ENCODE measurements around the gene NUDCD3. TPM values are rescaled to one million over a fixed set of nuclear protein-coding genes. Genes with fewer than 3 reads are reported as not detected.
"Not testable (repeated sequence)": the region's sequence is repeated elsewhere in the genome, so short reads cannot be mapped to it uniquely, and the experiment has no call there.

The NUDCD3 gene
- polyA plus RNA-seq, 1 donor: 80.1 TPM

DNA sequence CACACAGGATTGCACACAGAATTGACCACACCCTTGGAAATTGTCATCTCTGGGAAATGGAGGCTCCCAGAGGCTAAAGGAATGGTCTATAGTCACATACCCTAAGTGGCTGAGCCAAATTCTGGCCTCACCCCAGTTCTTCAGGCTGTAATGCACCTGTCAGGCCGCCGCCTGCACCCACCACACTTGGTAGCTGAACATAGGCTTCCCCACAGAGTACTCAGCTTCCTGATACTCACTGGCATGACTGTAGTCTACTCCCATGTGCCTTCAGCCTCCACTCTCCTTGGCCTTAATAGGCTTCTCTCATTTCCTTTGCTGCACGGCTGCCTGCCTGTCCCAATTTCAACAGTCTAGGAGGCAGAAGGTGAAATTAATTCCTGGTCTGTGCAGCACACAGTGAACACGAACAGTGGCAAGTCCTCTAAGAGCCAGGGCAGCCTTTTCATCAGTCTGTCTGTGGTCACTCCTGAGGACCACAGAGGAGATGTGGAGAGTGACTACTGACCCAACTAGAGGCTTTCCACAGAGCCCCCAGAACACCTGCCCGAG, 42.5 kb downstream of the NUDCD3 start:
- DNase-seq (ENCODE audit: low read depth): no peak

DNA sequence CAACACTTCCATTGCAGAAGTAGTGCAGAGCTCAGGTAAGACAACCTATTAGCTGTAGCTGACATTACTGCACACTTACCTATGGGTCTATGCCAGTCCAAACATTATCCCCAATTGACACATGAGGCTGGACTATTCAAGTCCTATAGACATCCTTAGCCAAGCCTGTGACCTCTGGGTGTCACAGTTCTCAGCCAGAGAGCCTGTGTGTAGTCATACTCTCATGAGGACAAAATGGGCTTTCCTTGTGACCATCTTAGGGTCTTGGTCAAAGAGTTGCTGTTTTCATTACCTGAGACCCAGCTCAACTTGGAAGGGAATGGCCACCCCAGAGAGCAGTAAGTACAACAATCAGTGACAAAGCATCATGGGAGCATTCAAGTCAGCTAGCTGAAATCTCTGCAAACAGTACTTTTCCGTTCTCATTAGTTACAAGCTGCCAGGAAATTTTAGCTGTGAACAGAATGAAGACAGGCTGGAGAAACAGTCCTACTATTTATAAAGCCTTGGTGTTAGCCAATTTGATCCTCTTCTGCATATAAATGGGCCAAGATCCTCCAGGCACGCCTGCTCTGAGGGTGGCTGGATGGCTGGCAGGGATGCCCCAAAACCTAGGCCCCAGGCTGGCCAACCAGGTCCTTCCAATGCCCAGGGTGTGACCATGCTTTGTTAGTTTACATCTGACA, 44.3 kb downstream of the NUDCD3 start:
- no peak for DNase-seq (ENCODE audit: low read depth)

DNA sequence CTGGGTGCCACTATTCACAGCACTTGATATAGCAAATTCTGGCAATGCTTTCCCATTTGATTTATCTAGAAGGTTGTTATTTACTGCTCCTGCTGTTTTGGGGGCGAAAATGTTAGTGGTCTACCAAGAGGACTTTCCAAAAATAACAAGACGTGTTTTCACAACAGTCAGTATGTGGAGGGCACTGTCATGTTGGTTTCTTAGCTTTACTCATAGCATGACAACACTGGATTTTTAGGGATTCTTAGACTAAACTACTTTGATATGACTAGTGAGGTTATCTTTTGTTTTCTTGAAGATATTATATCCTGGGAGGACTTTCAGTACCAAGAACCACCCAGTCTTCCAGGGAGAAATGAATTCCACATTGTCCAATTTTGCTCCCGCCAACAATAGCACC, 49.4 kb downstream of the NUDCD3 start:
- no peak for DNase-seq (ENCODE audit: low read depth)

DNA sequence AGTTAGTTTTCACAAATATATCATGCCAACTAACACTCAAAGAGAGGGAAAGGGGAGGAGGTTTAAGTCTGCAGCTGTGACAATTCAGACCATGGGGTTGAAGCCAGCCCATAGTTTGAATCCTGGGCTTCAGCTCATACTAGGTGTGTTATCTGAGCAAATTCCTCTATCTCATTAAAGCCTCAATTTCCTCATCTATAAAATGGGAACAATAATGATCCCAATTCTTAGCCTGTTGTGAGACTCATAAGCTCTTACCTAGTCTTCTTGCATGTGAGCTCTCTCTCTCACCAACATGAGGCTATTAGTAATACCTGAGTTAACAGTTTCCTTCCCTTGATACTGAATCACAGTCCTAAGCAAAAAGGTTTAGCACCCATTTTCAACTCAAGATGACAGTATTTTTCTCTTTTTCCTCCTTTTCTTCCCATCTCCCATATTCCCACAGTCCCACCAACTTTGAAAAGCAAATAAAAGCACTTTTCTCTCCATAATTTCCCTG, 49.8 kb downstream of the NUDCD3 start:
- no peak for DNase-seq (ENCODE audit: low read depth)

DNA sequence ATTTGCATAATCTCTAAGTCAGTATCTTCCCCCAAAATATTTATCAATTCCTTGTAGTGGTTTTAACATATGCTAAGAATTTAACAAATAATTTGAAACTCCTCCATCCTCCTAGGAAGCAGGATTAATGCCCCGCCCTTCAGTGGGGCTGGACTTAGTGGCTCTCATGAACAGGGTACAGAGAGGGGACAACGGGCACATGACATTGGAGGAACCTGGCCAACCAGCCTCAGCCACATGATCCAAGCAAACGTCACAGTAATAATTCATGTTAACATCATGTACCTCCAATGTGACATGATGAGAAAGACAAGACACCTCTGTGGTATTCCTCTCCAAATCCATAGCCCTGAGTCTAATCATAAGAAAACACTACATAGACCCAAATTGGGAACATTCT, 50.5 kb downstream of the NUDCD3 start:
- DNase-seq (ENCODE audit: low read depth): no peak

DNA sequence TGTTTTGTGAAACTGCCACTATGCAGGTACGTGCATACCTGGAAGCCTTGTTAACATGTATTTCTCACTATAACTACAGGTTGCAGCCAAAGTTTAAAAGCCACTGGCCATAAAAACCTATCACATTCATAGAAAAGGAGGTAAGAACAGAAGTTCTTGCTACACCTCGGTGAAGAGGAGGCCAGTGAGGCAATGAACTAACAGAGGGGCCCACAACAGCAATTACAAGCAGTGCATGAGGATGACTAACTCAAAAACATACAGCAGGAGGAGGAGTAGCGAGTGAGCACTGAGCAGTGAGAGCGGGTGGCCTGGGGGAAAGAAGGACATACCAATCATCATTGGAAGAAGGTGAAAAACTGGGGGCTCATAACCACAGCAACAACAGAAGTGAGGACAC, 51.6 kb downstream of the NUDCD3 start:
- no peak for DNase-seq (ENCODE audit: low read depth)

DNA sequence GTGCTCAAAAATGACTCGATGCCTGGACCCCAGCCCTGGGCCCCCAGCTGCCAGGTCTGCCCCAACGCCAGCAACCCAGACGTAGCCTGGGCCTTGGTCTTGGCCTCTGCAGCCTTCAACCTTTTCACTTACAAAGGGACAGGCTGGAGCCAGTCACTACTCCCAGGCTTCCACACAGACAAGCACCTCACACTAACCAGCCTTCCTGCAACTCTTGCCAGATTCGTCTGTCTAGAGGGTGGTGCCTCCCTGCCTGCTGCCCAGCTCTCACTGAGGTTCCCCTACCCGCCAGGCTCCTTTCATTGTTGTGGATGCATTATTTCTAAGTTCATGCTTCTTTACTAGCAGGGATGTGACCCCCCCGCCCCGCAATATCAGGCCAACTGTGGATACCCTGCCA, 56.3 kb downstream of the NUDCD3 start:
- DNase-seq (ENCODE audit: low read depth): no peak

DNA sequence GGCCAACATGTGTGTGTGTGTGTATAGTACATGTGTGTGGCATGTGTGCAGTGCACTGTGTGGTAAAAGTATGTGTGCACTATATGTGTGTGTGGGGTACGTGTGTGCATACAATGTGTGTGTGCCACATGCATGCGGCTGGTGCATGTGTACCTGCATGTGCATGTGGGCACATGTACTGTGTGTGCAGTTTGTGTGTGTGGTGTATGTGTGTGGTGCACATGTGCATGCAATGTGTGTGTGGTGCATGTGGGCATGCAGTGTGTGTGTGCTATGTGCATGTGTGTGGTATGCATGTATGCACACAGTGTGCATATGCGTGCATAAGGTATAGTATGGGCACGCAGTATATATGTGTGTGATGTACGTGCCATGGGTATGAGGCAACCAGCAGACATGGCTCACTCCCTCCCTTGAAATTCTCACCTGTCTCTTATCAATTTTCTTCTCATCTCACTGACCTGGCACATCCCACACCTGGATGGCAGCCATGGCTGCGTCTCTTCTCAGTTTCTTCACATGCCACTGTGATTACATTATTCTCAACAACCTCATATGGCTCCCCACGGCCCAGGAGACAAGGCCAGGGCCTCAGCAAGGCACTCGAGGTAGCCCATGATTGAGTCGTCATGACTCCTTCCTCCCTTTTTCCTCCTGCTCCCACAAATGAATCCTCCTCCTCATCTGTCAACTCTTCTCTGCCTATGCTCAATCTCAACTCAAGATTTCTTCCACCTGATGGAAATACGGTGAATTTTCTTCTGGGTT, 57.0 kb downstream of the NUDCD3 start:
- no peak for DNase-seq (ENCODE audit: low read depth)

DNA sequence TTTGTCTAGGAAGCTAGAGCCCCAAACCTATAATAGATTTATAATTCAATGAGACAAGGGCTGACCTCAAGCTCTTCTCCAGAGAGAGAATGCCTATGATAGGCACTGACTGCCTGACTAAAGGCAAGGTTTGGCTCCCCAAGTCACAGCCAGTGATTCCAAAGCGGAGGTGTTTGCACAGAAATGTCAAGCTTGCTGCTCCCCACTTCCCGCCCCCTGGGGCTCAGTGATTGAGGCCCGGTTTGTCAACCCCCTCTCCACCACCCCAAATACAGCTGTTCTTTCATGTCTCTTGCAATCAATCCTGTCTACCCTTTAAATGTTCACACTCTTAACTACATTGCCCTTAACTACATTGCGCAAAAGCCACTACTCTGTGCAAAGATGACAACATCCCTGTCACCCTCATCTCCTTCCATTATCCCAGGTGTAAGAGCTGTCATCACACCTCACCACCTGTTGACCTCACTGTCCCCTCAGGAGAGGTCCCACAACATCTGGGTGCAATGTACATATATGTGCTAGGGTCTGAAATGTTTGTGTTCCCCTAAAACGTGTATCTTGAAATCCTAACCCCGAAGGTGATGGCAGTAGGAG, 58.0 kb downstream of the NUDCD3 start:
- no peak for DNase-seq (ENCODE audit: low read depth)

DNA sequence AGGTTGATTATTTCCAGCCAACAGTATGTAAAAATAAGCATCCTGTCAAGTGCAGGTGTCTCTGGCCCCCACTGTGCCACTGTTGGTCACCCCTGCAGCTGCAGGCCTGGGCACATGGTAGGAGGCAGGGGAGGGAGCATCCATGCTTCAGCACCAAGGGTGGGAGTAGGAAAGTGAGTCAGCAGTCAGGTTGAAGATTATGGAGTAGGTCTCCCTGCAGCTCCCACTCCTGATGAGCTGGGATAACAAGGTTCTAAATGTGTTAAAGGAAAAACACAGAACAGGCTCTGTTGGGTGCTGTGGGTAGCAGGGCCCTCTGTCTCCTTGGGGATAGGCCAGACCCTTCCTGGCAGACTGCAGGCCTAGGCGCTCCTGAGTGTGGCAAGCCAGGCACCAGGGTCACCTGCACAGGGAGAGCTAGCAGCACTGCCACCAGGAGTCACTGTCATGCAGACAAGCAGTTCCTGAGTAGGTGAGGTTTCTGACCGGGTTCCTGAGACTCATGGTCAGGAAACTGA, 59.3 kb downstream of the NUDCD3 start:
- no peak for DNase-seq (ENCODE audit: low read depth)

DNA sequence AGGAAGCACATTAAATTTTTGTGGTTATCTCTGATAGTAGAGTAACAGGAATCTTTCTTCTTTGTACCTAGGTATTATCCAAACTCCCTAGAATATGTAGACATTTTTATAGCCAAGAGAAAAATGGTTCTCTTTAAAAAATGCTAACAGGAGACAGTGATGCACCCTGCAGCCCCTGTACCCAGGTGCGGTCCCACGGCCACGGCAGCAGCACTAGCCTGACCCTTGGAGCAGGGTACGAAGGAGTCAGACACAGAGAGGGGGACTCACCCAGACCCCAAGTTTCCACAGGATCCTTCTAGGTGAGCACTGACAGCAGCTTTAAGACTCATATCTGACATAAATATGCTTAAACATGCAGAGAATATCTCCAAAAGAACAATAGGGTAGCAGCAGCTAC, 60.4 kb downstream of the NUDCD3 start:
- DNase-seq (ENCODE audit: low read depth): no peak

DNA sequence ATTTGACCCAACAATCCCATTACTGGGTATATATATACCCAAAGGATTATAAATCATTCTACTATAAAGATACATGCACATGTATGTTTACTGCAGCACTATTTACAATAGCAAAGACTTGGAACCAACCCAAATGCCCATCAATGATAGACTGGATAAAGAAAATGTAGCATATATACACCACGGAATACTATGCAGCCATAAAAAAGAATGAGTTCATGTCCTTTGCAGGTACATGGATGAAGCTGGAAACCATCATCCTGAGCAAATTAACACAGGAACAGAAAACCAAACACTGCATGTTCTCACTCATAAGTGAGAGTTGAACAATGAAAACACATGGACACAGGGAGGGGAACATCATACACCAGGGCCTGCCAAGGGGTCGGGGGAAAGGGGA, 65.7 kb downstream of the NUDCD3 start:
- not testable (repeated sequence) for DNase-seq (ENCODE audit: low read depth)

DNA sequence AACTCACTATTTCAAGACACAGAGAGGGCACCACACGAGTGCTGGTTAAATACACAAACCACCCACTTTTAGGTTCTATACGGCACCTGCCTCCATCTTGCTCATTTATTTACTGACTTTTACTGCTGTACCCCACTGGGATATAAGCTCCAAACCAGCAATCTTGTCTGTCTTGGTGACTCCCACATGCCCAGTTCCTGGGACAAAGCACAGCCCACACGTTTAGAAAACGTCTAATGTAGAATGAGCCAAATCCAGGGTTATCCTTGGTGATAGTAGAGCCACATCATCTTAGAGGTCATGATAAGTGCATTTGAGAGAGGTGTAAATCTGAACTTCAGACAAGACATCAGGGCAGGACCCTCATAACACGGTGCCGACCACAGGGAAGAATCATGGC, 73.5 kb downstream of the NUDCD3 start:
- no peak for DNase-seq (ENCODE audit: low read depth)

DNA sequence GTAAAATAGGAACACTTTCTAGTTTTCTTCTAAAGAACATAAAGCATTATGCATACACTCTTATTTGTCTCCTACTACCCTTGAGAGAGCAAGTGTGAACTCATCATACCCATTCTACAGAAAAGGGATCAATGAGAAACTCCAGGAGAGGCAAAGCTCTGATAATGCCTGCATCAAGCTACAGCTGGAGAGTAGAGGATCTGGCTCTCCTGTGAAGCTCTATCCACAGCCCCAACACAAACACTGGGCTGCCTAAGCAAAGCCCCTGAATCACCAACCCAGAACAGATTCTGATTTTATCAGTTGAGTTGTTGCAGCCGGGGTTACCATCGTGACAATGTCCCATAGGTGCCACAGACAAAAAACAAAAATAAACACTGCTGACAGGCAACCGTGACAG, 74.9 kb downstream of the NUDCD3 start:
- DNase-seq (ENCODE audit: low read depth): no peak

DNA sequence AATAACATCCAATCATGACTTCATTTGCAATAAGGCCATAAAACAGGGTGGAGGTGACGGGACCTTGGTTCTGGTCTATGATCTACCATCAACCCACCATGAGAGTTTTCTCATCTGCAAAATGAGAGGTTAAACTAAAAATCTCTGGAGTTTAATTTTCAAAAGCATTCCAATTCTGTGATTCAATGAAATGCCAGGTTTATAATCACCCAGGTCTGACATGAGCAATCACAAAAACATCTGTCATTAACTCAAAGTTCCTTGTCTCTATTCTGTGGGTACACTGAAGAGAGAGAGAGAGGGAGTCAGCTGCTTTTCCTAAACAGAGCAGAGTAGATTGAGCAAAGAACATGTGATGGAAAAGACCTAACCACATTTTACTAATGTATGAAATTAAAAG, 75.4 kb downstream of the NUDCD3 start:
- DNase-seq (ENCODE audit: low read depth): no peak

DNA sequence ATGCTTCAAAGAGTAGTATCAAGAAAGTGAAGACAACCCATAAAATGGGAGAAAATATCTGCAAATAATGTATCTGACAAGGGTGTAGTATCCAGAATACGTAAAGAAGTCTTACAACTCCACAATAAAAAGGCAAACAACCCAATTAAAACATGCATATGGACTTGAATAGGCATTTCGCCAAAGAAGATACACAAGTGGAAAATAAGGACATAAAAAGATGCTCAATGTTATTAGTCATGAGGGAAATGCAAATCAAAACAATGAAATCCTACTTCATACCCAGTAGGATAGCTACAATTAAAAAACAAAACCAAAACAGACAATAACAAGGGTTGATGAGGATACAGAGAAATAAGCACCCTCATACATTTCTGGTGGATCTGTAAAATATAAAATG, 79.2 kb downstream of the NUDCD3 start:
- DNase-seq (ENCODE audit: low read depth): no peak

DNA sequence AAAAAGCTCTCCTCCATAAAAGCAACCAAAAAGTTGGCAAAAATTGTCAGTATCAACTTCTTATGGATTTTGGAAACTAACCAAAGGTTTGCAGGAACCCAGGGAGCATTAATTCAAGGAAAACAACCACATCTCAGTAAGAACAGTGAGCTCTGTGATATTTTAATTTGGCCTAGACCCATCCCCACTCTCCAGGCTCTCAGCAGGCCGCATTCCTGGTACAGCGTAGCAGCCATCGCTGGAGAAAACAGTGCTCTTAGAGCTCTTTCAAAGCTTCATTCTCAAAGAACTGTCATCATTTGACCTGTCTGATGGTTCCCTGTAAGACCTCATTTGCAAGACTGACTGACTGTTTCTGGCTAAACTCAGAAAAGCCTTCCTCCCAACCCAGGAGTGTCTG, 81.9 kb downstream of the NUDCD3 start:
- DNase-seq (ENCODE audit: low read depth): no peak

DNA sequence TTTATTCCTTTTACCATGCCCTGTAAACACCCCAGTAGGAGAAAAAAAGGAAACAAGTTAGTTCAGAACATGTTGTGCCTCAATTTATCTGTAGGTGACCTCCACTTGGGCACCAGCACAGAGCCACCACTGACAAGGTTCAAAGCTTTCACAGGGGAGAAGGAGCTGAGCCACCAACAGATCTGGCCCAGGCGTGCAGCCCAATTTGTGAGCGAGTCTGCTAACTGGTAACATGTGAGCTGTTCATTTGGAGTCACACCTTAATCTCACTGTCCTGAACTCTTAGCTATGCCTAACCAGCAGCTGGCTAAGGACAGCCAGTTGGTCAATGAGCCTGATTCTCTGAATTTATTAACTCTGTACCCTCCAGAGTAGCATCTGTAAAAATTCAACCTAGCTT, 86.7 kb downstream of the NUDCD3 start:
- DNase-seq (ENCODE audit: low read depth): no peak

DNA sequence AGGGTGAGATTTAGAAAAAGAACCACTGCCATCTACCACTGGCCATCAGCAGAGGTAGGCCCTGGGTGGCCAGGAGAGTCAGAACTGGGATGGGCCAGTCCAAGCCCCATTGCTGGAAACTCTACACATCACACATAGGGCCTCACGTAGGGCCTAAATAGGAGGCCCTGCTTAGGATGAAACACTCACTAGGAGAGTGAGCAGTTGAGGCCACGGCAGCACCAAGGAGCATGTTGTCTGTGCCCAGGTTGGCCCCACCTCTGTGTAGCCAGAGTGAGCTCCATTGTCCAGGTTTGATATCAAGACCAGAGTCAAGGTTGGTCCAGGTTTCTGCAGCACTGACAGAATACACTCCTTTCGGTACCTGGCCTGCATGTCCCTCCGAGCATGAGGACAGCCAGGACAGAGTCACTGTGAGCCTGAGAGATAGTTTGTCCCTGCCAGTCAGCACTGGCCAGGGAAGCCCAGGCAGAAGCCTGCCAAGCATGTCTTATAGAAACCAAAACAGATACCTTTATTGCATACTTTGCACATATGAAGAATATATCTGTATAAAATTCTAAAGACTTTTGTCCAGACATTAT, 87.2 kb downstream of the NUDCD3 start:
- DNase-seq (ENCODE audit: low read depth): no peak

DNA sequence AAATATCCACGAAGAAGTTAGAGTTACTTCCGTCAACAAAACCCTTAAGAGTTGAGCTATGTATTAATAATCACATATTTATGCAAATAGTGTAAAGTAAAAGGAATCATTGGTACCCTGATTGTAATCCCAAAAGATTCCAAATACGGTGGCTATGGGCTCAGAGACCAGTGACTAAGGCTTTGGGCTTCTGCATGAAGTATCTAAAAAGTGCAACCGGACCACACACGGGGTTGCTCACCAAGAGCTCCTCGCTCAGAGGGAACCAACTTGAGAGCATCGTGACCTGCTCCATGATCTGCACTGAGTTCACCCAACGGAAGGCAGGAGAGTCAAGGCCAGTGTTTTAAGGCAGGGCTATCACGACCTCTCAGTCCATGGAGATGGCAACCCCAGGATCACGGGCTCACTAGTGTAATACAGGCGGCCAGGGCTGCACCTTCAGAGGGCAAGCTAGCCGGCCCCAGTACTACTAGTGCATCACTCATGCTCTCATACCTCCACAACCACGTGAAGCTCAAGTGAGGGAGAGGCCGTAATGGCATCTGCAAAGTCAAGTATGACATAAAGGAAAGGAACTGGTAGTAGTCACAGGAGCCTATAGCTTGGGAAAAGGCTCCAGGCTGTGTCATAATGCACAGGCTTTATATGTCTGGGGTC, 87.9 kb downstream of the NUDCD3 start:
- no peak for DNase-seq (ENCODE audit: low read depth)

DNA sequence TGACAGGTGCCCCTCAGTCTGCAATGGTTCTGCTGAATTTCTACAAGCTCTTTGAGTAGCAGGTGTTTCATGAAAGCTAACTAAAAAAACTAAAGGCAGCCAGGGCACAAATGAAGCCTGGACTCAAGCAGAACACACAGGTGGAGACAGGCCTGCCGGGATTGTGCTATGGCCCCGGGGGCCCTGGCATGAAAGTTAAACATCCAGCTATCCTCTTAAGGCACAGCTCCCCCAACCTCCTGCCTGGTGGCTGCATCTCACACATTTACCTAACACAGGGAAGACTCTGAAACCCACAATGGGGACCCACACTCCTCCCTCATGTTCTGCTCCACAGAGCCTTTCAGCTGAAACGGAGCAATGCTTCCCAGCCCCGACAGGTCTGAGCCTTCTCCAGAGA, 88.8 kb downstream of the NUDCD3 start:
- no peak for DNase-seq (ENCODE audit: low read depth)

Data from forelimb muscle (tissue), 1 donor.